HG02885 (cell line): ENCODE measurements around the gene CELSR3.
A peak's percentile ranks its signal among the peaks of the same experiment; 100 is the strongest.

Experiments used
- ATAC-seq: cut with Tn5 transposase; IDR thresholded peaks from one replicate; pipeline ENCODE4 v1.9.1; 2021; ENCODE audit warnings: mild to moderate bottlenecking; ENCODE audit not compliant: unreplicated experiment, poor library complexity

The CELSR3 gene

DNA sequence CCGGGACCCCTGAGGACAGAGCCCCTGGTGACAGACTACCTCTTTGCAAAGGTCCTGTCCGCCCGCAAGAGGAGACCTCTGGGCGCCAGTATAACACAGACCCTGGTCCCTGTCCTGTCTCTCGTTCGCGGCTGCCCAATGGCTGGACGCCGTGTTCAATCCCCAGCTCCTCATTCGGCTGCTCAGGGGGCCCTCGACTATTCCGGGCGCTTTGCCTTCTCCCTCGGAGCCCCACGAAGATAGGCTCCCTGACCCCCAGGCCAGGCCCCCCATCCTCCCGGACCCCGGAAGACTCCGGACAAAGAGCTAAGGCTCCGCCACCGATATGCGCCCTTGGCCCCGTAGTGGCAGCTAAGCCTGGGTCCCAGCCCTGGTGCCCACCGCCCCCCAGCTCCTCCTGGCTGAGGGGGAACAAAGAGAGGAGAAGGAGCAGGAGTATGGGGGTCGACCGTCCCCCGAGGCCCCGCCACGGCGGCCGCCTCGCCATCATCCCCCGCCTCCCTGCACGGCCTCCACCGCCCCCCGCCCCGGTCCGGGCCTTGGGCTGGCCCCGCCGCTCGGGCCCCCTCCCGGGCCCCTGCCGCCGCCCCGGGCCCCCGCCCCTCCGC, 437 bp downstream of the CELSR3 start:
- ATAC-seq: no peak

DNA sequence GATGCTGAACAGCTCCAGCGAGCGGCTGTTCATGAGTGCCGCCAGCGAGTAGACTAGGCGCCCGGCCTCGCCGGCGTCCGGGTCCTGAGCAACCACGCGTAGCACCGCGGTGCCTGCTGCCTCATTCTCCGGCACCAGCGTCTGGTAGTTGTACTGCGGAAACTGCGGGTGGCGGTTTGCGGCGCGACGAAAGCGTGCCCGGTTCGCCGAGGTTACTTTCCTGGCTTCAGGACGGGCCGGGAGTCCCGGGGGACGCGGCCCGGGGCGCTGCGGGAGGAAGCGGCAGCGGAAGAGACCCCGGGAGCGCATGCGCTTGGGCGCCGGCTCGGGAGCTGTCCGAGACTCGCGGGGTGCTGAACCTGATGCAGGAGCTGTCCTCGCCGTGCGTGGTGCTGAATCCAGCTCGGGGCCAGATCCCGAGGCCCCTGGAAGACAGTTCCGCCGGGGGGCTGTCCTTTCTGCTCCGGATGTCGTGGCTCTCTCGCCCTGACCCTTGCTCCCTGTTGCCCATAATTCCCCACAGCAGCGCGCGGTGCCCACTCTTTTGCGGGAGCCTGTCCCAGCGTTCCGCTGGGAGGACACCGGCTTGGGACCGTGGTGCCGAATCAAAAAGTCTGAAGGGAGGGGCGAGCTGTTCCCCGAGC, 1.1 kb downstream of the CELSR3 start:
- ATAC-seq: no peak

DNA sequence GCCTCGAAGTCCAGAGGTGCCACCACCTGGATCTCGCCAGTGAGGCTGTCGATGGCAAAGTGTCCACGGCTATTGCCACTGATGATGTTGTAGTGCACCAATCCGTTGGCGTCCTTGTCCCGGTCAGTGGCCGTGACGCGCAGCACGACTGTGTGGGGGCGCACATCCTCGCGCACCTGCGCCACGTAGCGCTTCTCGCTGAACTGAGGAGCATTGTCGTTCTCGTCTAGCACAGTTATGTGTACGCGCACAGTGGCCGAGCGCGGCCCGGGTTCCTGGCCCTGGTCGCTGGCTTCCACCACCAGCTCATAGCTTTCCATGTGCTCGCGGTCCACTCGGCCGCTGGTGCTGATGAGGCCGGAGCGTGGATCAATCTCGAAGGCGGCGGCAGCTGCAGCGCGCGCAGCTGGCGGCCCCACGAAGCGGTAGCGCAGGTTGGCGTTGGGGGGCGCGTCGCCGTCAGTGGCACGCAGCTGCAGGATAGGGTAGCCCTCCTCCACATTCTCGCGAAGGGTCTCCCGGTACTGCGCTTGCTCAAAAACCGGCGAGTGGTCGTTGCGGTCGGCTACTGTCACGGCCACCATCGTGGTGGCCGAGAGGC, 1.8 kb downstream of the CELSR3 start:
- ATAC-seq: no peak

GRCh38 chr3:48656841-48657281, 5.8 kb downstream of the CELSR3 start:
- no peak for ATAC-seq

DNA sequence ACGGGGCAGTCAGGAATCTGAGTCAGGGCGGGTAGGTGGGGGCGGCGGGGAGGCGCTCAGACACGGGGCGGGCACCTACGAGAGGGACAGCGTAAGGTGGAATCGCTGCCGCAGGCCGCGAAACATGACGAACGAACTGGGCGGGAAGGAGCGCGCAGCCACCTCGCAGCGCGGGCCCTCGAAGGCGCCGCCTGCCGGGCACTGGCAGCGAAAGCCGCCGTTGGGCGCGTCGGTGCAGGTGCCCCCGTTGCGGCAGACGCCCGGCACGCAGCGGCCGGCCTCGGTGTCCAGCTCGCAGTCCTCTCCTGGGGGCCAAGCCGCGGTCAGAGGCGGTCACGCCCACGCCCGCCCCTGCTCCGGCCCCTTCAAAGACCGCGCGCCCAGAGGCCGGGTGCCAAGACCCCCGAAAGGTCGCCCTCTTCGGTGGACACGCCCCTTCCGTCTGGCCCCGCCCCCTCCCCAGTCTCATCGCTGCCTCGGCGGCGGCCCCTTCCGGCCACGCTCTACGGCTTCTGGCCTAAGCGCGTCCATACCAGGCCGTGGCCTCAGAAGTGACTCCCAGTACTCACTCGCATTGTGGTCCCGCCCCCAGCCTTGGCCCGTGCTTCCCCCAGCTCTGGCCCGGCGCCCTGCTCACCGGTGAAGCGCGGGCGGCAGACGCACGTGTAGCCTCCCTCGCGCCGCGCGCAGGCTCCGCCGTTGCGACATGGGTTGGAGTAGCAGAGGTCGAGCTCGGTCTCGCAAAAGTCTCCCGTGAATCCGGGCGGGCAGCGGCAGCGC, 6.4 kb downstream of the CELSR3 start:
- ATAC-seq: peak; percentile 57

GRCh38 chr3:48655606-48656005, 7.1 kb downstream of the CELSR3 start:
- no peak for ATAC-seq

DNA sequence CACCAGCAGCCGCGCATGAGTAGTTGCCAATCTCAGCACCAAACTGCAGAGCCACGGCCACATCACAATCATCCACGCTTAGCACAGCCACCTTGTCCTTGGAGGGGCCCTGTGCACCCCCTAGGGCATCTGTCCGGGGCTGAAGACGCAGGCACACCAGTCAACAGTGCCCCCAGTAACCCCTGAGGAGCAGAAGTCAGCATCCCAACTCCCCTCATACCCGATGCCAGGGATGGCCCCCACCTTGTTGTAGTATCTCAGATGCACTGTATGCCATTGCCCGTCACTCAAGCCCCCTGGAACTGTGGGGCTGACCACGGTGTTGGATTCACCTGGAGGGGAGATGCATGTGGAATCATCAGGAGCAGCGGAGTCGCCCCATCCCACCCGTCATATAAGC, 7.6 kb downstream of the CELSR3 start:
- ATAC-seq: no peak

GRCh38 chr3:48652923-48653715, 9.6 kb downstream of the CELSR3 start:
- no peak for ATAC-seq

DNA sequence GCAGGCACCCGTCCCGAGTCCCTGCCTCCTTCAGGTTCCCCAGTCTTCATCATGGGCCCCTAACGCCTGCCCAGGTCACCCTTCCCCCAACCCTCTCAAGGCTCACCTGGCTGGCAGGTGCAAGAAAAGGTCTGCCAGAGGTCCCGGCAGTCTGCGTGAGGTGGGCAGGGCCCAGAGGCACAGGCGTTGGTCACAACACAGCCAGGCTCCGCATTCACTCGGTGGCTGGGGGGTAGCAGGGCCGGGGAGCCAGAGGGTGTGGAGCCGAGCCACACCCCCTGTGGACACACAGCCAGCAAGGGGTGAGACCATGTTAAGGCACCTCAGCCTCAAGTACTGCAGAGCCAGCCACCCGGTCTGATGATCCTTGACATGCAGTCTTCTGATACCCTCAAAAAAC, 10.9 kb downstream of the CELSR3 start:
- ATAC-seq: no peak

- no peak for ATAC-seq
Measured at GRCh38 chr3:48650723-48651122, 12.0 kb downstream of the CELSR3 start.

- ATAC-seq: no peak
Measured at GRCh38 chr3:48648188-48648850, 14.4 kb downstream of the CELSR3 start.

GRCh38 chr3:48647714-48648113, 15.0 kb downstream of the CELSR3 start:
- ATAC-seq: no peak

DNA sequence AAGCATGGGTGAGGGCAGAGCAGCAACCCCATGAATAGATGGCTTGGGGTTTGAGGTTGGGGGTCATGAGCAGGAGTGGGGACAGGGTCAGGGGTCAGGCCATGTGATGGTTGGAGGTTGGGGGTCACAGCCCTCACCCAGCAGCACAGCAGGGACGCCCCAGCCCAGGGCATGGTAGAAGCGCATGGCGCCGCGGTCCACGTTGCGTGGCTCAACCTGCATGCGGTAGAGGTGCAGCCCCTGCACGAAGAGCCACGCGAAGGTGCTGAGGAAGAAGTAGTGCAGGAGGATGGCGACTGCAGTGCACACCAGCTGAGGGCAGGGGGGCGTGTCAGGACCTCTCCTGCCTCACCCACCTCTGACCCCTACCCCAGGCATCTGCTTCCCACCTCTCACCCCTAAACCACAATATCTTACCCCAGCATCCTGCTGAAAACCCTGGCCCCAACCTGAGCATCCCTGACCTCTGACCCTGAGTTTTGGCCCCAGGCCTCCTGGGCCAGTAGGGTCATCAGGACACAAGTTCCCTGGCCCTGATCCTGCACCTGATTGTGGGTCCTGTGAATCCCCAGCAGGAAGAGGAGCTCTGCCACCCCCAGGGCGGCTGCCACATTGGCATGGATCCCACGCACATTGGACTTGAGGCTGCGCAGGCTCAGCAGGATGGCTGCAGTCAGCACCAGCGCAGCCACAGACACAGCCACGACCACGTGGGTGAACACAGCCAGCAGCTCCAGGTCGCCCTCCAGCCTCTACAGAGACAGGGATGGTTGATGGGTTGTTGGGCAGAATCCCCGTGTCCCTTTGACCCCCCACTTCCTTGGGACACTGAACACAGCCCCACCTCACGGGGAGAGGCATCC, 17.6 kb downstream of the CELSR3 start:
- ATAC-seq: no peak

DNA sequence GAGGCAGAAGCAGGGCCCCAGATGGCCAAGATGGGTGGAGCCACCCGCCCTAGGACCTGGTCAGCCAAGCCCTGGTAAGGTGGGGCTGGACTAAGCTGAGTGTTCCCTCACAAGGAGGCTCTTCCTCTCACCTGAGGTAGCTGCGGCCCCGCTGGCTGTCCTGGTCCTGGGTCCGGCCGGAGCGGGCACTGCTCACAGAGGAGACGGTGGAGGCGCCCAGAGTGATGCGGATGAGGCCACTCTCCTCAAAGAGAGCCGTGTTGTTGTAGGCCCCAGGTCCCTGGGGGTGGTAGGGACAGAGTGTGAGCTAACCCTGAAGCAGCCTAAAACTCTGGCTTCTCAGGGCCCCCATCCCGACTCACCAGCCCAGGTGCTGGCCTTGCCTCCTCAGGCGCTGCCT, 20.1 kb downstream of the CELSR3 start:
- ATAC-seq: no peak

DNA sequence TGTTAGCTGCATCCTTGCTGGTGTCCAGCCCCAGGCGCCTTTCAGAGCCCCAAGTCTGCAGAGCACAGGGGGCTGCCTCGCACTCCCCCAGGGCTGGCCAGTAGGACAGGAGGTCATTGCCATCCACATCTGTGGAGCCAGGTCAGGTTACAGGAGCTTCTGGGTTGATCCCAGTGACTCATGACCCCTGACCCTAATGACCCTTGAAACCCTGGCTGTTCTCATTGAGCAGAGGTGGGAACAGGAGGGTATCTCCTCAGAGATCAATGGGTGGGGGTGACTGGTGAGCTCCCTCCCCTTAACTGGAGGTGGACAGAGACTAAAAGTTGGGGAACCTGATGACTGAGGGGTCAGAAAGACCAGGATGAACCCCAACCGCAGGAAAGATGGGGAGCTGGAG, 21.3 kb downstream of the CELSR3 start:
- ATAC-seq: no peak

GRCh38 chr3:48639944-48640606, 22.6 kb downstream of the CELSR3 start:
- no peak for ATAC-seq

DNA sequence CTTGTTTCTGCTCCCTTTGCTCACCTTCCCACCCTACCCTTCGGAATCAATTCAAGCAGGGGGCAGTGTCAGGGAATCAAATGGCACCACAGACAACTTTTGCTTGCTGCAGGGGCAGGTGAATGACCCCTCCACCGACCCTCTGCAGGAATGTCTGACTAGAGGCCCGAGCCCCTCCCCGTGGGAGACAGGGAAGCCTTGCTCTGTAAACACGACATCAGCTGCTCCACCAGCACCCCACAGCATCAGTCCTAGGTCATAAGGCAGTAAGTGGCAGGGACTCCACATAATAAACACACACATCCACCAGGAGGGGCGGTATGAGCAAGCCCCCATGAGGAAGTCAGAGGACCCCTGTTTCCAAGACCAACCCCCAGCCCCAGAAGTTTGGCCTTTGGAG, 25.4 kb downstream of the CELSR3 start:
- ATAC-seq: no peak

- ATAC-seq: no peak
Measured at GRCh38 chr3:48636149-48636655, 26.5 kb downstream of the CELSR3 start.
